Measurements from ENCODE around the gene LRBA.

DNA sequence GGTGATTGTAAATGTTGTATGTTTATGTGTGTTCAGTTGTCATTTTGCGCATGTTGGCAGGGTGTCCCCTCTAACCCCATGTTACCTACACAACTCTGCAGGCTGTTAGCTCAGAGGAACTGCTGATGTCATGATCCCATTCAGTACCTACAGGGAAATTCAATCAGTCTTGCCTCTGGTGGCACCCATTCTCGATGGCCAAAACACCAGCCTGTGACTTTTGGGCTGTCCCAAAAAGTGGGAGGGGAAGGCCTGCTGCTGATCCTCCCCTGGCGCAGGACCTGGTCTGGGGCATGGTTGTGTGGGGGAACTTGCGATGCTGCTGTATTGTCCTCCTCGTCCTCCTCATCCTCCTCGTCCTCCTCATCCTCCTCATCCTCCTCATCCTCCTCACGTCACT, 762.3 kb downstream of the LRBA start:
- TF ChIP-seq RAD21 (IDR thresholded peaks at IDR 0.05) = no peak
- no peak for TF ChIP-seq FOXA1 (IDR thresholded peaks at IDR 0.05)
- no peak for TF ChIP-seq TAF1 (conservative IDR thresholded peaks at IDR 0.05)
- no peak for TF ChIP-seq YY1 (IDR thresholded peaks at IDR 0.05)

Data from liver (tissue), 2 donors.